NT2/D1 (cell line): ENCODE data around the gene MEAF6.
A peak's percentile ranks its signal among the peaks of the same experiment; 100 is the strongest.

Experiments used
- DNase-seq: peaks from one replicate; pipeline ENCODE4 v3.0.0-alpha.2; 2011; ENCODE audit warnings: low read depth, low spot score
- H3K27me3 ChIP-seq: 2 replicates; pipeline ENCODE4 v1.6.0; 2011; ENCODE audit warnings: mild to moderate bottlenecking; ENCODE audit not compliant: insufficient read length, insufficient read depth
- H3K36me3 ChIP-seq: 2 replicates; pipeline ENCODE4 v1.6.1; 2011; ENCODE audit warnings: mild to moderate bottlenecking, low read length, mixed read lengths; ENCODE audit not compliant: insufficient read depth, insufficient read length
- H3K4me1 ChIP-seq: 2 replicates; pipeline ENCODE4 v1.5.1; 2011; ENCODE audit not compliant: insufficient read depth, insufficient read length
- H3K4me3 ChIP-seq: 2 replicates; pipeline ENCODE4 v1.5.1; 2011; ENCODE audit warnings: low read depth; ENCODE audit not compliant: insufficient read length
- H3K9ac ChIP-seq: 2 replicates; pipeline ENCODE4 v1.6.0; 2011; ENCODE audit warnings: low read depth; ENCODE audit not compliant: insufficient read length
- H3K9me3 ChIP-seq: 2 replicates; pipeline ENCODE4 v1.5.1; 2011; ENCODE audit warnings: mild to moderate bottlenecking, low read length; ENCODE audit not compliant: insufficient read depth
- SUZ12 ChIP-seq: IDR thresholded peaks from 2 replicates; pipeline ENCODE4 v1.6.1; 2011; ENCODE audit not compliant: insufficient read length, insufficient read depth; ENCODE audit errors: extremely low read depth
- YY1 ChIP-seq: IDR thresholded peaks from 2 replicates; pipeline ENCODE4 v1.6.1; 2011; ENCODE audit not compliant: insufficient read length, insufficient read depth
- ZNF274 ChIP-seq: IDR thresholded peaks from 2 replicates; pipeline ENCODE4 v1.6.1; 2011; ENCODE audit warnings: mild to moderate bottlenecking, low read depth, low read length

The MEAF6 gene

GRCh38 chr1:37456614-37457013 lies 58.0 kb downstream of the MEAF6 start:
- Histone ChIP-seq H3K36me3 (no peaks in the 10 kb centered on the region), H3K9me3 (no peaks in the 10 kb centered on the region), H3K4me1 (peaks cover 20% of the 10 kb centered on the region), H3K9ac (no peak overlapping the region), H3K4me3 (no peak overlapping the region), H3K27me3 (no peaks in the 10 kb centered on the region)
- TF ChIP-seq ZNF274, result no peak
- no peak for TF ChIP-seq SUZ12
- no peak for TF ChIP-seq YY1
- no peak for DNase-seq

DNA sequence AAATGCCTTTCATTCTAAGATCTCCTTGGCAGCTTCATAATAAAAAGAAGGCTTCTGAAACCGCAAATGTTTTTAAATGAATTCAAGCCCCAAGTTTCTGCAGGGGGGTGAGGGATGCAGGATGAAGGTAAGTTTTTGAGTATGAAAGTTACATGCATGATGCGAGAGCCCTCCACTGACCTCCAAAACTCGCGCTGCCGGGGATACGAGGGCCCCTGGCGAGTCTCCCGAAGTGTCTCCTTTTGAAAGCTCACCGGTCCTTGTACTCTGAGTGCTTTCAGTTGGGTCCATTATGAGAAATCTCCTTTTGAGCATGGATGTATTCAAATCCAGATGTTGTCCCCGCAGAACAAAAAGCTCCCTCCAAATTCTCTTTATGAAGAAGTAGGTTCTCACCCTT lies 59.0 kb downstream of the MEAF6 start:
- no peak for TF ChIP-seq ZNF274
- no peak for TF ChIP-seq YY1
- no peak for TF ChIP-seq SUZ12
- H3K27me3 ChIP-seq, result no peaks in the 10 kb centered on the region
- H3K4me3 ChIP-seq, result no peak overlapping the region
- no peaks in the 10 kb centered on the region for H3K9me3 ChIP-seq
- H3K9ac ChIP-seq, result no peak overlapping the region
- H3K36me3 ChIP-seq, result no peaks in the 10 kb centered on the region
- H3K4me1 ChIP-seq, result peaks cover 23% of the 10 kb centered on the region
- no peak for DNase-seq

DNA sequence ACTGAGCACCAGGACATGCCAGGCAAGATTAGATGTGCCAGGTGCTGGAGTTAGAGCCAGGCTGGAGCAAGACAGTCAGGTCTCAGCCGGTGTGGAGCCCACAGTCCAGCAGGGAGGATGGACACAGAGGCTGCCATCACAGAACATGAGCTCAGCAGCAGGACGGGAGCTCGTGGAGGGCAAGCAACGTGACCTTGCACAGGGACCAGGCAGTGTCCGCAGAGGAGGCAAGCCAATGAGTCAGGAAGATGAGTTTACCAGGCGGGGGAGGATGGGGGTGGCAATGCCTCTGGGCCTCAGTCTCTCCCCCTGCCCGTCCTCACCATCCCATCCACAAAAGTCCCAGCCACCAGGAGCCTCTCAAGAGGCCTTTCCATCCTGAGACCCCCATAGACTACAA lies 60.9 kb downstream of the MEAF6 start:
- Histone ChIP-seq H3K9me3 (no peaks in the 10 kb centered on the region), H3K4me3 (no peak overlapping the region), H3K4me1 (peaks cover 28% of the 10 kb centered on the region), H3K9ac (peak overlapping the region; percentile 11), H3K27me3 (no peaks in the 10 kb centered on the region), H3K36me3 (no peaks in the 10 kb centered on the region)
- TF ChIP-seq SUZ12, result no peak
- TF ChIP-seq YY1, result no peak
- no peak for TF ChIP-seq ZNF274
- no peak for DNase-seq

DNA sequence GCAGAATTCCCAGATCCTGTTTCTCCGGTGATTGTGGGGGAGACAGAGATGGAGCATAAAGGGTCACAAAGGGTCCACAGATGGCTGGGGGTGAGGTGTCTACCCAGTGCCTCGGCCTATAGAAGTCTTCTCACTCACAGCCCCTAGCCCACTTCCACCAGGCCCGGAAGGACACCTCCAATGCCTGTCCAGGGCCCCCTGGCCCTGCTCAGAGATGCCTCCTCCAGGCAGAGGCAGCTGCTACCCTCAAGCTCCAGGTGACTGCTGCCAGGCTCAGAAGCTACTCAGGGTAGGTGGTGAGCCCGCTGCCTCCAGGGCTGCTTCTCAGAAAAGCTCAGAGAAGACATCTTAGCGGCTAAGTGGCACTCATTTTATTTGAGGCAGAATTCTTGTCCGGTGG lies 62.1 kb downstream of the MEAF6 start:
- H3K9me3 ChIP-seq, result no peaks in the 10 kb centered on the region
- TF ChIP-seq SUZ12 (no peak), YY1 (no peak), ZNF274 (no peak)
- no peaks in the 10 kb centered on the region for H3K27me3 ChIP-seq
- no peaks in the 10 kb centered on the region for H3K36me3 ChIP-seq
- peak overlapping the region; percentile 68 for H3K9ac ChIP-seq
- no peak for DNase-seq
- peaks cover 33% of the 10 kb centered on the region for H3K4me1 ChIP-seq
- peak overlapping the region; percentile 24 for H3K4me3 ChIP-seq

- no peaks in the 10 kb centered on the region for H3K9me3 ChIP-seq
- no peak for TF ChIP-seq ZNF274
- TF ChIP-seq YY1, result no peak
- no peak for TF ChIP-seq SUZ12
- no peaks in the 10 kb centered on the region for H3K36me3 ChIP-seq
- DNase-seq, result no peak
- H3K4me1 ChIP-seq, result peaks cover 30% of the 10 kb centered on the region
- no peak overlapping the region for H3K4me3 ChIP-seq
- H3K9ac ChIP-seq, result no peak overlapping the region
- H3K27me3 ChIP-seq, result peaks cover 3% of the 10 kb centered on the region
These were observed 64.6 kb downstream of the MEAF6 start for GRCh38 chr1:37449936-37450335.

DNA sequence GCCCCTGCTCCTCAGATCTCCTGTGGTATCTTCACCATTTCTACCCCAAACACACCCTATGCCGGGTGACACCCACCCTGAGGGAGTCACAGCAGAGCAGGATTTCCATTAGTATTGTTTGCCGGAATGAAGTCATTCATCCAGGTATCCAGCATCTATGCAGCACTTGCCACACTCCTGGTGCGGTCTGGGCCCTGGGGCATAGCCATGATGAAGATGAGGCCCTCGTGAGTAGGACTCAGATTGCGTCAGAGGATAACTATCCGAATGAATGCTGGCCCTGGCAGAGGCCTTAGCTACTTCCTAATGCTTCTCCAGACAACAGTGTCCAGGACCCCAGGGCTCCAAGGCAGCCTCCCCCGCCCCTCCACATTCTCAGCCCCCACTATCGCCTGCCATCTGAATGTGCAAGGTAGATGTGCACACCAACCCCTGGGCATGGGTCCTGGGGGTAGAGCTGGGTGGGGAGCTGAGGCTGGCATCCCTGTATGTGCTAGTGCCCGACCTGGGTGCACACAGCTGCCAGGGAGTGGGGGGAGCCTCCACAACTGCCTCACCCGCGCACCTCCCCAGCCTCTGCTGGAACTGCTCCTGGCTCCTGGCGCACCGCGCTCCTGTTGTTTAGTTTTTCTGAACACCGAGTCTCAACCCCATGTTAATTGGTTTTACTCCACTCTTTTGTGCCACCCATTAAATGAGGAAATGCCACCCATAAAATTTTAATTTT lies 65.7 kb downstream of the MEAF6 start:
- TF ChIP-seq ZNF274 (no peak), SUZ12 (no peak), YY1 (no peak)
- DNase-seq, result no peak
- peaks cover 28% of the 10 kb centered on the region for H3K4me1 ChIP-seq
- peaks cover 3% of the 10 kb centered on the region for H3K27me3 ChIP-seq
- H3K9me3 ChIP-seq, result no peaks in the 10 kb centered on the region
- H3K4me3 ChIP-seq, result no peak overlapping the region
- H3K36me3 ChIP-seq, result no peaks in the 10 kb centered on the region
- no peak overlapping the region for H3K9ac ChIP-seq

DNA sequence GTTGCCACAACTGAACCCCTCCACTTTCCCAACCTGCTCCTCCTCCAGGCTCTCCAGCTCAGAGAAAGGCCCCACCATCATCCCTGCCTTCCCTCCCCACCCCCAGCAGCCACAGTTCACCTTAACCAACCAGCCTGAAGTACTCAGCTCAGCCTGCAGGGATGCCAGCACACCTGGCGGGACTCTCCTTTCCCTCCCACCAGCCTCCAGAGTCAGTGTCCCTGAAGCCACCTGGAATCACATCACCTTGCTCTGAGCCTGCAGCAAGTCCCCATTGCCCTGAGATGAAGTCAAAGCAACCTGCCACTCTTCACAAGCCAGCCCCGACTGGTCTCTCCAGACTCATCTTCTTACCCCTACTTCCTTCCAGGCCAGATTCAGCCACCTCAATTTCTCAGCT lies 66.4 kb downstream of the MEAF6 start:
- H3K9ac ChIP-seq, result no peak overlapping the region

More for the DNA sequence above, 66.4 kb downstream of the MEAF6 start:
- TF ChIP-seq SUZ12, result no peak
- TF ChIP-seq YY1, result no peak
- TF ChIP-seq ZNF274, result no peak
- H3K36me3 ChIP-seq, result no peaks in the 10 kb centered on the region
- DNase-seq, result no peak
- peaks cover 4% of the 10 kb centered on the region for H3K27me3 ChIP-seq
- no peak overlapping the region for H3K4me3 ChIP-seq
- no peaks in the 10 kb centered on the region for H3K9me3 ChIP-seq
- peaks cover 21% of the 10 kb centered on the region for H3K4me1 ChIP-seq
